HepG2 (cell line): ENCODE data around the gene ZIK1. TPM values are rescaled to one million over a fixed set of nuclear protein-coding genes. Genes with fewer than 3 reads are reported as not detected.

Experiments used
- CBX5 ChIP-seq: sonication (generic); formaldehyde crosslinking; IDR thresholded peaks from 2 replicates; pipeline ENCODE4 v1.4.0; 2020; ENCODE audit warnings: missing genetic modification reagents, borderline replicate concordance
- CREB1 ChIP-seq, 2 experiments: fragments of 450-650 bp in 1 of 2; IDR thresholded peaks; 2 replicates each; pipeline ENCODE4 v1.6.1; 2016 to 2017; ENCODE audit warnings: control low read depth in 1 of 2, mild to moderate bottlenecking in 1 of 2, missing compliant biosample characterization in 1 of 2, missing genetic modification characterization in 1 of 2
- DMAP1 ChIP-seq: IDR thresholded peaks from 2 replicates; pipeline ENCODE4 v1.6.1; 2016
- ERF ChIP-seq: IDR thresholded peaks from 2 replicates; pipeline ENCODE4 v1.6.1; 2018; ENCODE audit warnings: missing biosample characterization, missing genetic modification reagents
- GABPB1 ChIP-seq: IDR thresholded peaks from 2 replicates; pipeline ENCODE4 v1.6.1; 2016; ENCODE audit warnings: mild to moderate bottlenecking, missing genetic modification reagents, moderate library complexity, missing compliant biosample characterization
- HCFC1 ChIP-seq: fragments of 150-350 bp; IDR thresholded peaks from 2 replicates; pipeline ENCODE4 v1.6.1; 2014; ENCODE audit warnings: low read depth, low read length
- KMT2A ChIP-seq: sonication (generic); formaldehyde crosslinking; IDR thresholded peaks from 2 replicates; pipeline ENCODE4 v1.4.0; 2020; ENCODE audit warnings: missing genetic modification reagents
- MEF2D ChIP-seq: sonication (generic); formaldehyde crosslinking; IDR thresholded peaks from 2 replicates; pipeline ENCODE4 v1.5.1; 2020; ENCODE audit warnings: mild to moderate bottlenecking, missing genetic modification reagents
- MIER3 ChIP-seq: IDR thresholded peaks from 2 replicates; pipeline ENCODE4 v1.6.1; 2016; ENCODE audit warnings: missing compliant biosample characterization, borderline replicate concordance
- NONO ChIP-seq, 2 experiments: fragments of 450-650 bp in 1 of 2; sonication (generic) in 1 of 2; formaldehyde crosslinking in 1 of 2; IDR thresholded peaks in 1 of 2; conservative IDR thresholded peaks in 1 of 2; 2 replicates each; pipeline versions ENCODE4 v1.6.1 to v1.8.0; 2017 to 2022; ENCODE audit warnings: mild to moderate bottlenecking in 1 of 2, missing genetic modification reagents in 1 of 2, moderate library complexity in 1 of 2
- RARA ChIP-seq: IDR thresholded peaks from 2 replicates; pipeline ENCODE4 v1.6.1; 2016; ENCODE audit warnings: missing genetic modification reagents, missing compliant biosample characterization
- RBFOX2 ChIP-seq: fragments of 200-400 bp; formaldehyde crosslinking; IDR thresholded peaks from 2 replicates; pipeline ENCODE4 v1.6.1; 2017; ENCODE audit warnings: low read depth, mild to moderate bottlenecking, low read length
- SMAD1 ChIP-seq: sonication (generic); formaldehyde crosslinking; IDR thresholded peaks from 2 replicates; pipeline ENCODE4 v1.4.0; 2020; ENCODE audit warnings: missing genetic modification reagents, low read depth, mild to moderate bottlenecking, borderline replicate concordance
- SRY ChIP-seq: sonication (generic); formaldehyde crosslinking; IDR thresholded peaks from 2 replicates; pipeline ENCODE4 v1.8.0; 2022; ENCODE audit warnings: mild to moderate bottlenecking, missing genetic modification reagents
- TCF7 ChIP-seq: sonication (generic); IDR thresholded peaks from 2 replicates; pipeline ENCODE4 v1.6.1; 2016; ENCODE audit warnings: antibody characterized with exemption, low read depth
- ZNF17 ChIP-seq: sonication (generic); formaldehyde crosslinking; IDR thresholded peaks from 2 replicates; pipeline ENCODE4 v1.5.0; 2020; ENCODE audit warnings: mild to moderate bottlenecking, missing genetic modification reagents
- ZNF205 ChIP-seq: IDR thresholded peaks from 2 replicates; pipeline ENCODE4 v1.6.1; 2018; ENCODE audit warnings: missing biosample characterization, missing genetic modification reagents
- ZNF230 ChIP-seq: sonication (generic); formaldehyde crosslinking; IDR thresholded peaks from 2 replicates; pipeline ENCODE4 v1.4.0; 2020; ENCODE audit warnings: mild to moderate bottlenecking, missing genetic modification reagents
- ZNF510 ChIP-seq: sonication (generic); formaldehyde crosslinking; IDR thresholded peaks from 2 replicates; pipeline ENCODE4 v1.4.0; 2020; ENCODE audit warnings: low read depth, mild to moderate bottlenecking, missing genetic modification reagents
- polyA plus RNA-seq, 8 experiments: library from polyadenylated mRNA; depleted of rRNA in 3 of 8; stranded (reverse) in 7 of 8; unstranded in 1 of 8; fragments of >200 nt; fragmentation: Illumina TruSeq in 4 of 8; extraction: Trizol in 4 of 8; gene quantifications; 2 replicates each; pipeline versions ENCODE4 v1.2.1 to v1.2.3, GENCODE V29; 2011 to 2016; ENCODE audit warnings: low read depth in 4 of 8, missing spikeins in 1 of 8, mixed read lengths in 1 of 8; ENCODE audit not compliant: insufficient read depth in 1 of 8
- total RNA-seq, 5 experiments: library from RNA; depleted of rRNA; stranded (reverse); fragments of >200 nt; fragmentation: Illumina TruSeq; extraction: Trizol; gene quantifications; 2 replicates each; pipeline ENCODE4 v1.2.3, GENCODE V29; 2016; ENCODE audit warnings: low read depth in 1 of 5
- TF ChIP-seq, protein P1 (sequence below): sonication (generic); formaldehyde crosslinking; IDR thresholded peaks from 2 replicates; pipeline ENCODE4 v1.5.1; 2020; ENCODE audit warnings: mild to moderate bottlenecking, missing genetic modification reagents, moderate library complexity
- TF ChIP-seq, protein P2 (sequence below): sonication (generic); formaldehyde crosslinking; IDR thresholded peaks from 2 replicates; pipeline ENCODE4 v1.5.1; 2020; ENCODE audit warnings: mild to moderate bottlenecking, missing genetic modification reagents, moderate library complexity
- TF ChIP-seq, protein P3 (sequence below): IDR thresholded peaks from 2 replicates; pipeline ENCODE4 v1.6.1; 2016; ENCODE audit warnings: low read depth, borderline replicate concordance
- TF ChIP-seq, protein P4 (sequence below): sonication (generic); formaldehyde crosslinking; IDR thresholded peaks from 2 replicates; pipeline ENCODE4 v1.4.0; 2020; ENCODE audit warnings: mild to moderate bottlenecking, missing genetic modification reagents

Gene ZIK1
- total and polyA plus RNA-seq, 2 of the 13 experiments (the other 11 are each of a cell fraction or from before 2014, with no cell fraction given): 2.1 to 7.2 TPM

DNA sequence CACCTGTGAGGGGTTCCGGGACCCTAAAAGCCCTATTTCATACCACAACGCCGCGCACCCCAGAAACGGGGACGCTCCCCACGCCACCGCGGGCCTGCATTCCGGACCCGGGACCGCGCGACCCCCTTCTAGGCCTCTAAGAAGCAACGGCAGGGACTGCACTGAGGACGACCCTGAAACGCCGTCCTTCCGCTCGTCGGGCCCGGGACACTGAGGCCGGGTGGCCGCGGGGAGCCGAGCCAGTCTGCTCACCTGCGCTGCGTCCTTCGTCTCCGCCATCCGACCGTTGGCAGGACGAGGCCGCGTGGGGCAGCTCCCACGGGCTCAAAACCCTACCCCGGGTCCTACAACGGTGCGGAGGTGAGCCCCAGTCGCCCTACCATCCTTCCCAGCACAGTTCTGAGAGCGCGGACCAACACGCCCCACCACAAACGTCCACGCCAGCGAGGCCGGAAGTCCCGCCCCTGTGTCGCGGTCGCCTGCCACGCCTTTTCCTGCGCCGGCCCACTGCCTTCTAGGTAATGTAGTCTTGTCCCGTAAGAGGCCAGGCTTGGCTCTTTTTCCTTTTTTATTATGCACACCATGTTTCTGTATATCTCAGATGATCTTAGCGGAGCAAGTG, 24.4 kb upstream of the ZIK1 start, which contains the start of gene ZNF550 (continued):
- TF ChIP-seq HCFC1 (peak; percentile 90), MIER3 (CRISPR knock-in tag) (0 out of 2 replicates have a peak, but pooled peaks have one; percentile 45), CBX5 (CRISPR knock-in tag) (peak; percentile 52; the same call in 1 of the 2 replicates), NONO (IDR thresholded peaks at IDR 0.05) (no peak), NONO (CRISPR knock-in tag; conservative IDR thresholded peaks at IDR 0.05) (no peak), ERF (CRISPR knock-in tag) (peak; percentile 32; the same call in 1 of the 2 replicates), RARA (CRISPR knock-in tag) (no peak), MEF2D (peak; percentile 57), SMAD1 (CRISPR knock-in tag) (no peak), CREB1 (IDR thresholded peaks at IDR 0.05) (peak; percentile 81), CREB1 (CRISPR knock-in tag; IDR thresholded peaks at IDR 0.05) (peak; percentile 93), ZNF17 (CRISPR knock-in tag) (no peak), ZNF205 (CRISPR knock-in tag) (0 out of 2 replicates have a peak, but pooled peaks have one; percentile 36), KMT2A (CRISPR knock-in tag) (peak; percentile 76), GABPB1 (CRISPR knock-in tag) (peak; percentile 99), SRY (CRISPR knock-in tag) (no peak), TCF7 (no peak), RBFOX2 (peak; percentile 88), ZNF510 (CRISPR knock-in tag) (peak; percentile 68; the same call in 1 of the 2 replicates), DMAP1 (CRISPR knock-in tag) (peak; percentile 49; the same call in 1 of the 2 replicates), ZNF230 (CRISPR knock-in tag) (peak; percentile 78; the same call in 1 of the 2 replicates)
- TF ChIP-seq, protein P1, sequence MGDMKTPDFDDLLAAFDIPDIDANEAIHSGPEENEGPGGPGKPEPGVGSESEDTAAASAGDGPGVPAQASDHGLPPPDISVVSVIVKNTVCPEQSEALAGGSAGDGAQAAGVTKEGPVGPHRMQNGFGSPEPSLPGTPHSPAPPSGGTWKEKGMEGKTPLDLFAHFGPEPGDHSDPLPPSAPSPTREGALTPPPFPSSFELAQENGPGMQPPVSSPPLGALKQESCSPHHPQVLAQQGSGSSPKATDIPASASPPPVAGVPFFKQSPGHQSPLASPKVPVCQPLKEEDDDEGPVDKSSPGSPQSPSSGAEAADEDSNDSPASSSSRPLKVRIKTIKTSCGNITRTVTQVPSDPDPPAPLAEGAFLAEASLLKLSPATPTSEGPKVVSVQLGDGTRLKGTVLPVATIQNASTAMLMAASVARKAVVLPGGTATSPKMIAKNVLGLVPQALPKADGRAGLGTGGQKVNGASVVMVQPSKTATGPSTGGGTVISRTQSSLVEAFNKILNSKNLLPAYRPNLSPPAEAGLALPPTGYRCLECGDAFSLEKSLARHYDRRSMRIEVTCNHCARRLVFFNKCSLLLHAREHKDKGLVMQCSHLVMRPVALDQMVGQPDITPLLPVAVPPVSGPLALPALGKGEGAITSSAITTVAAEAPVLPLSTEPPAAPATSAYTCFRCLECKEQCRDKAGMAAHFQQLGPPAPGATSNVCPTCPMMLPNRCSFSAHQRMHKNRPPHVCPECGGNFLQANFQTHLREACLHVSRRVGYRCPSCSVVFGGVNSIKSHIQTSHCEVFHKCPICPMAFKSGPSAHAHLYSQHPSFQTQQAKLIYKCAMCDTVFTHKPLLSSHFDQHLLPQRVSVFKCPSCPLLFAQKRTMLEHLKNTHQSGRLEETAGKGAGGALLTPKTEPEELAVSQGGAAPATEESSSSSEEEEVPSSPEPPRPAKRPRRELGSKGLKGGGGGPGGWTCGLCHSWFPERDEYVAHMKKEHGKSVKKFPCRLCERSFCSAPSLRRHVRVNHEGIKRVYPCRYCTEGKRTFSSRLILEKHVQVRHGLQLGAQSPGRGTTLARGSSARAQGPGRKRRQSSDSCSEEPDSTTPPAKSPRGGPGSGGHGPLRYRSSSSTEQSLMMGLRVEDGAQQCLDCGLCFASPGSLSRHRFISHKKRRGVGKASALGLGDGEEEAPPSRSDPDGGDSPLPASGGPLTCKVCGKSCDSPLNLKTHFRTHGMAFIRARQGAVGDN (CRISPR knock-in tag): peak; percentile 76
- TF ChIP-seq, protein P2, sequence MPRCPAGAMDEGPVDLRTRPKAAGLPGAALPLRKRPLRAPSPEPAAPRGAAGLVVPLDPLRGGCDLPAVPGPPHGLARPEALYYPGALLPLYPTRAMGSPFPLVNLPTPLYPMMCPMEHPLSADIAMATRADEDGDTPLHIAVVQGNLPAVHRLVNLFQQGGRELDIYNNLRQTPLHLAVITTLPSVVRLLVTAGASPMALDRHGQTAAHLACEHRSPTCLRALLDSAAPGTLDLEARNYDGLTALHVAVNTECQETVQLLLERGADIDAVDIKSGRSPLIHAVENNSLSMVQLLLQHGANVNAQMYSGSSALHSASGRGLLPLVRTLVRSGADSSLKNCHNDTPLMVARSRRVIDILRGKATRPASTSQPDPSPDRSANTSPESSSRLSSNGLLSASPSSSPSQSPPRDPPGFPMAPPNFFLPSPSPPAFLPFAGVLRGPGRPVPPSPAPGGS (CRISPR knock-in tag): no peak
- TF ChIP-seq, protein P3, sequence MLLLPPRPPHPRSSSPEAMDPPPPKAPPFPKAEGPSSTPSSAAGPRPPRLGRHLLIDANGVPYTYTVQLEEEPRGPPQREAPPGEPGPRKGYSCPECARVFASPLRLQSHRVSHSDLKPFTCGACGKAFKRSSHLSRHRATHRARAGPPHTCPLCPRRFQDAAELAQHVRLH (CRISPR knock-in tag): no peak
- TF ChIP-seq, protein P4, sequence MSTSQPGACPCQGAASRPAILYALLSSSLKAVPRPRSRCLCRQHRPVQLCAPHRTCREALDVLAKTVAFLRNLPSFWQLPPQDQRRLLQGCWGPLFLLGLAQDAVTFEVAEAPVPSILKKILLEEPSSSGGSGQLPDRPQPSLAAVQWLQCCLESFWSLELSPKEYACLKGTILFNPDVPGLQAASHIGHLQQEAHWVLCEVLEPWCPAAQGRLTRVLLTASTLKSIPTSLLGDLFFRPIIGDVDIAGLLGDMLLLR (CRISPR knock-in tag): peak; percentile 55; the same call in 1 of the 2 replicates
